ENCODE results near the gene NHSL1. TPM values are rescaled to one million over a fixed set of nuclear protein-coding genes. Genes with fewer than 3 reads are reported as not detected.

NHSL1 gene
- total RNA-seq = under 1 TPM; 0.29 to 0.60 TPM

GRCh38 chr6:138499303-138500018 is at the start of gene NHSL1:
TSS of gene NHSL1 (minus strand) at chr6:138499494. CDS start at chr6:138499290, 204 bp downstream.

GRCh38 chr6:138403801-138404665 is 95.3 kb downstream of the NHSL1 start, which contains the start of gene HEBP2:
TSS of gene HEBP2 (plus strand) at chr6:138404223. CDS start at chr6:138404496, 273 bp downstream.

GRCh38 chr6:138377844-138378243 is 121.5 kb downstream of the NHSL1 start, which contains the start of gene SMIM28:
TSS of gene SMIM28 (plus strand) at chr6:138377905. CDS start at chr6:138378073, 168 bp downstream.

Small RNAs within 50 kb of the gene (microRNA-seq; reads per million reads assigned to microRNA genes)
- gene MIR3145 (ENCODE audit: borderline microRNAs expressed, borderline replicate concordance) = not detected

Other genes starting within 250 kb of the NHSL1 start
- not detected for gene SMIM28, start 121.6 kb downstream of the NHSL1 start, total RNA-seq
- gene HEBP2, start 95.3 kb downstream of the NHSL1 start, total RNA-seq = 10 to 100 TPM; 44.5 to 51.3 TPM